GM23338 (cell line): ENCODE results near the gene DDR2.

Experiments used
- EZH2 ChIP-seq: fragments of 200-600 bp; sonication (generic); IDR thresholded peaks from one replicate; pipeline ENCODE4 v1.8.0; 2017; ENCODE audit warnings: antibody characterized with exemption, mild to moderate bottlenecking, low read depth; ENCODE audit not compliant: unreplicated experiment
- TF ChIP-seq, protein P1 (sequence below), 2 experiments: fragments of 200-600 bp in 1 of 2; sonication (generic) in 1 of 2; conservative IDR thresholded peaks; 2 replicates each; pipeline versions ENCODE4 v1.5.1 to v1.6.1; 2016 to 2017; ENCODE audit warnings: antibody characterized with exemption in 2 of 2, low read depth in 2 of 2, mild to moderate bottlenecking in 2 of 2, moderate library complexity in 1 of 2

DNA sequence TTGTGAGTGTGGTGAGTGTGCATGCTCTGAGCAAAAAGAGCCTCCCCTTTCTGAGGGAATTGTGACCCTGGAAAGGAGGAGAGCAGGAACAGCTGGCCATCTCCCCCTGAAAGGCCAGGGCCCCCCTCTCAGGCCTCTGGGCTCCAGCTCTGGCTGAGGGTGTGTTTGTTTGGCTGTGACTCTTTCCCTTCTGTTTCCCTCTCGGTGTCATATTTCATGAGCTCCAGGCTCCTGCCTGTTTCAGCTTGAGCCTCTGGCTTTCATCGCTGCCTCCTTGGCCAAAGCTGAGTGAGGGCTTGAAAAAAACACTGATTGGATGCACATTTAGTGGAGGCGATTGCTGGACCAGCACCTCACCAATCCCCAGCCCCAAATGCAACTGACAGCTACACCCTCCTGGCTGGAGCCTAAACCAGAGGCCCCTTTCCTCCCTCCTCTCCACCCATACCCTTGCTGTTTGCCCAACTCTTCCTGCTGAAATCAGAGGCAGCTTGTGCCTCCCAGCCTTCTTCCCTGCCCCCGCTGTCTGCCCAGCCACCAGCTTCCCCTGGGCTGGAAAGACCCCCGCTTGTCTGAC is 64.1 kb downstream of the DDR2 start:
- TF ChIP-seq, protein P1, sequence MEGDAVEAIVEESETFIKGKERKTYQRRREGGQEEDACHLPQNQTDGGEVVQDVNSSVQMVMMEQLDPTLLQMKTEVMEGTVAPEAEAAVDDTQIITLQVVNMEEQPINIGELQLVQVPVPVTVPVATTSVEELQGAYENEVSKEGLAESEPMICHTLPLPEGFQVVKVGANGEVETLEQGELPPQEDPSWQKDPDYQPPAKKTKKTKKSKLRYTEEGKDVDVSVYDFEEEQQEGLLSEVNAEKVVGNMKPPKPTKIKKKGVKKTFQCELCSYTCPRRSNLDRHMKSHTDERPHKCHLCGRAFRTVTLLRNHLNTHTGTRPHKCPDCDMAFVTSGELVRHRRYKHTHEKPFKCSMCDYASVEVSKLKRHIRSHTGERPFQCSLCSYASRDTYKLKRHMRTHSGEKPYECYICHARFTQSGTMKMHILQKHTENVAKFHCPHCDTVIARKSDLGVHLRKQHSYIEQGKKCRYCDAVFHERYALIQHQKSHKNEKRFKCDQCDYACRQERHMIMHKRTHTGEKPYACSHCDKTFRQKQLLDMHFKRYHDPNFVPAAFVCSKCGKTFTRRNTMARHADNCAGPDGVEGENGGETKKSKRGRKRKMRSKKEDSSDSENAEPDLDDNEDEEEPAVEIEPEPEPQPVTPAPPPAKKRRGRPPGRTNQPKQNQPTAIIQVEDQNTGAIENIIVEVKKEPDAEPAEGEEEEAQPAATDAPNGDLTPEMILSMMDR (conservative IDR thresholded peaks at IDR 0.05; ENCODE audit: low read depth in 2 of 2): no peak
- TF ChIP-seq EZH2: no peak
